ENCODE data around the gene FAM181A.

- TF ChIP-seq CTCF (IDR thresholded peaks at IDR 0.05), result no peak
- no peak for TF ChIP-seq POLR2AphosphoS5 (IDR thresholded peaks at IDR 0.05)
- TF ChIP-seq EP300 (IDR thresholded peaks at IDR 0.05), result no peak
- TF ChIP-seq POLR2A (IDR thresholded peaks at IDR 0.05), result no peak
These were observed 31.6 kb downstream of the FAM181A start for GRCh38 chr14:93958567-93959238.

Measured in sigmoid colon (tissue), 4 donors.